Myometrial cell (primary cell): ENCODE measurements around the gene PPP6C. TPM values are rescaled to one million over a fixed set of nuclear protein-coding genes. Genes with fewer than 3 reads are reported as not detected.

Experiments used
- total RNA-seq: library from RNA; depleted of rRNA; stranded (reverse); fragments of >200 nt; gene quantifications from 2 replicates; pipeline ENCODE4 v1.2.3, GENCODE V29; 2015

The PPP6C gene
- total RNA-seq, result 19.9 and 21.6 TPM in 2 replicates

DNA sequence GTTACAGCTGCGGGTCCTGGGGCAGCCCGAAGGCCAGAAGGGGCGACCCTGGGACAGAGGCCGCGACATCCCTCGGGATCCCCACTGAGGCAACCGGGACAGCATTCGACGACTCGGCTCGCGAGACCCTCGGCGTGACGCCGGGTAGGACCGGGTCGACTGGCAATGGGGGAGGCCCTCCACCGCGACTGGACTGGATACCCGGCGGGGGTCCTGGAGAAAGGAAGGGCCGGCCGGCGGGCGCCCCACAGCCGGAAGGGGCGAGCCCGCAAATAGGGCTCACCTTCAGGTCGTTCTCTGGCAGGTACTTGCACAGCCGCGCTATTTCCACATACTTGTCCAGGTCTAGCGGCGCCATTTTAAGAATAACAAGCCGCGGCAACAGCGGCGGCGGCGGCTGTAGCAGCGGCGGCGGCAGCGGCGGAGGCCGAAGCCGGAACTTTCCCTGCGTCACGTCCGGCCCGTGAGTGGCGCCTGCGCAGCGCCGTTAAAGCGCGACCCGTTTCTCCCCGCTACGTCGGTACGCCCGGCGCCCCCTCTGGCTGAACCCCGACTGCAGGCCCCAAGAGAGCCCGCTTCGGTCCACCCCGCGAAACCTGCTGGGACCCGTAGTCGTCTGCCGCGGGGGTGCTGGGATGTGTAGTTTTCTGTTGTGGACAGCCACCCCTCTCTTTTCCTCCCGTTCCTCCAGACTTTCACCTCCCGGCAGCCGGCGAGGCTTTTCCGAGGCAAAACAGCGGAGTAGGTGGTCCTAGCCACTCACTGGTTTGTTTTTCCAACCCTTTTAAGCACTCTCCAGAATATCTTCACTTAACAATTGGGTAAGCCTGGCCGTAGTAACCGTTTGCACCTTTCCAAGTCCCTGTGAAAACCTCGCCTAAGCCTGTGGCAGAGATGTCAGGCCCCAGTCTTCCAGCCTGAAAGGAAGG lies at the start of gene PPP6C:
Gene PPP6C, minus strand, starts transcription at position 443 of the 929 bp plus-strand sequence. Its CDS starts 85 bp downstream, at position 358.

DNA sequence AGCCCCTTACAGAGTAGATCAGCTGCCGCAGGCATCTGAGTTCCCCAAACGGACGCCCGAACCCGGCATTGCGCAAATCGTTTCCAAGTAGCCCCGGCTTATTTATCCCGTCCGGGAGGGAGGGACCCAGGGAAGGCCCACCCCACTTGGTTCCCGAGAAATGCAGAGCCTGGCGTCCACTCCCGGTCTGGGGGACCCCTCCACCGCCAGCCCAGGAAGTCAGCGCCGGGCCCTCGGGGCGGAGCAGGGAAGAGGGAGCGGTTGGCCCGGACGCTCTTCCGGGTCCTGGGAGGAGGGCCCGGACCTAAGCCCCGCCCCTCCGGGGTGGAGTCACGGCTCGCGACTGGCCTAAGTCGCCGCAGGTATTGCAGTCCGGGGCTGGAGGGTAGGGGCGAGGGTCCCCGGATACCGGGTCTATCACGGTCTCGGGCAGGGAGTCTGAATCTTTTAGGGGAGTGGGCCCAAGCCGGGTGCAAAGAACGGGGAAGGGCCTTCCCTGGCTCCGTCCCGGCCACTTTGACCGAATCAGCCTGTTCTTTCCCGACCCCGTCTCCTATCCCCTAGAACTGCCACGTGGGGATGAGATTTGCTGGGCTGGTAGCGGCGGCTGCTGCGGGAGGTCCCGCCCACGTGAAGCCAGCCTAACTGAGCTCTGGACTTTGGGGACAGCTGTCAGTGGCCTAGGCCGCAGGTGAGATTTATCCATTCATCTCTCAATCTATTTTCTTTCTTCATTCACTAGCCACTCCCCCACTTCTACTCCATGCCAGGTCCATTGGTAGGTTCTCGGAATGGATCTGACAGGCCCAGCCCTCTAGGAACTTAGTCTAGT lies 10.8 kb upstream of the PPP6C start, which contains the start of gene RABEPK:
Gene RABEPK, plus strand, starts transcription at position 327 of the 832 bp plus-strand sequence. CDS start 2,472 bp downstream, outside the sequence.

DNA sequence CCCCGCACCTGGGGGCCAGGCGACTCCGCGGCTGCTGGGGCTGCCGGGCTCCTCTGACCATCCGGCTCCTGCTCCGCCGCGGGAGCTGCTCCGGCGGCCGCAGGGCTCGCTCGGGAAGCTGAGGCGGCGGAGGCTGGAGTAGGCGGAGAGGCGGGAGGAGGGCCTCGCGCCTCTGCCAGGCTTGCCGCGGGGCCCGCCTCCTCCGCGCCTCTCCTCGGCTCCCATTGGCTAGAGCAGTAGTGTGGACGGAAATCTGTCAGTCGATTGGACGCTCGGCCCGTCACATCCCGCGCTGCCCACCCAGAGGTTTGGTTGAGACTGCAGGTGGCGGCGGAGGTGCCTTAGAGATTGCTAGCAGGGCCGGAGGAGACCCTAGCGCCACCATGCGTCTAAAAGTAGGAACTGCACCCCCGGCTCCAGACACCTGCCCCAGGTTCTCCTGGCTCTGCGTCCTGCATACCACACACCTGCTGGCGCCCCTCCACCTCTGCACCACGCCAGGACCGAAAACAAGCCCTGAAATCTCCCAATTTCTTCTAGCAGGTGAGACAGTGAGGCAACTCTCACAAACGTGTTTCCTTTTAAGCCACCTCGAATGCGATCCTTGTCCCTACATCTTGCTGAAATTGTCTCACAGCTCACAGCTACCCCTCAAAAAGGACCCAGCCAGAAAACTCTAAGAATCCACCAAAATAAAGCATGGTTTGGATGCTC lies 46.1 kb downstream of the PPP6C start, which contains the start of gene SCAI:
Gene SCAI, minus strand, starts transcription at position 152 of the 714 bp plus-strand sequence. Its CDS starts 91 bp downstream, at position 61.

Other genes starting within 250 kb of the PPP6C start
- 8.1 and 14.5 TPM in 2 replicates for gene GOLGA1, start 248.7 kb downstream of the PPP6C start, total RNA-seq
- 6.6 and 7.5 TPM in 2 replicates for gene SCAI, start 46.3 kb downstream of the PPP6C start, total RNA-seq
- 35.2 and 35.4 TPM in 2 replicates for gene RABEPK, start 10.7 kb upstream of the PPP6C start, total RNA-seq
- 302 and 331 TPM in 2 replicates for gene HSPA5, start 51.5 kb upstream of the PPP6C start, total RNA-seq
- 27.1 and 32.3 TPM in 2 replicates for gene GAPVD1, start 72.0 kb upstream of the PPP6C start, total RNA-seq